NK-92 (cell line): ENCODE data around the gene MAGED4B.
"Not testable (repeated sequence)": the region's sequence is repeated elsewhere in the genome, so short reads cannot be mapped to it uniquely, and the experiment has no call there.

Source experiments
- DNase-seq: peaks from one replicate; lab custom pipeline; 2025; ENCODE audit not compliant: unreplicated experiment; lab: John Stamatoyannopoulos, UW

The MAGED4B gene, protein sequence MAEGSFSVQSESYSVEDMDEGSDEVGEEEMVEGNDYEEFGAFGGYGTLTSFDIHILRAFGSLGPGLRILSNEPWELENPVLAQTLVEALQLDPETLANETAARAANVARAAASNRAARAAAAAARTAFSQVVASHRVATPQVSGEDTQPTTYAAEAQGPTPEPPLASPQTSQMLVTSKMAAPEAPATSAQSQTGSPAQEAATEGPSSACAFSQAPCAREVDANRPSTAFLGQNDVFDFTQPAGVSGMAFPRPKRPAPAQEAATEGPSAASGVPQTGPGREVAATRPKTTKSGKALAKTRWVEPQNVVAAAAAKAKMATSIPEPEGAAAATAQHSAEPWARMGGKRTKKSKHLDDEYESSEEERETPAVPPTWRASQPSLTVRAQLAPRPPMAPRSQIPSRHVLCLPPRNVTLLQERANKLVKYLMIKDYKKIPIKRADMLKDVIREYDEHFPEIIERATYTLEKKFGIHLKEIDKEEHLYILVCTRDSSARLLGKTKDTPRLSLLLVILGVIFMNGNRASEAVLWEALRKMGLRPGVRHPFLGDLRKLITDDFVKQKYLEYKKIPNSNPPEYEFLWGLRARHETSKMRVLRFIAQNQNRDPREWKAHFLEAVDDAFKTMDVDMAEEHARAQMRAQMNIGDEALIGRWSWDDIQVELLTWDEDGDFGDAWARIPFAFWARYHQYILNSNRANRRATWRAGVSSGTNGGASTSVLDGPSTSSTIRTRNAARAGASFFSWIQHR

DNA sequence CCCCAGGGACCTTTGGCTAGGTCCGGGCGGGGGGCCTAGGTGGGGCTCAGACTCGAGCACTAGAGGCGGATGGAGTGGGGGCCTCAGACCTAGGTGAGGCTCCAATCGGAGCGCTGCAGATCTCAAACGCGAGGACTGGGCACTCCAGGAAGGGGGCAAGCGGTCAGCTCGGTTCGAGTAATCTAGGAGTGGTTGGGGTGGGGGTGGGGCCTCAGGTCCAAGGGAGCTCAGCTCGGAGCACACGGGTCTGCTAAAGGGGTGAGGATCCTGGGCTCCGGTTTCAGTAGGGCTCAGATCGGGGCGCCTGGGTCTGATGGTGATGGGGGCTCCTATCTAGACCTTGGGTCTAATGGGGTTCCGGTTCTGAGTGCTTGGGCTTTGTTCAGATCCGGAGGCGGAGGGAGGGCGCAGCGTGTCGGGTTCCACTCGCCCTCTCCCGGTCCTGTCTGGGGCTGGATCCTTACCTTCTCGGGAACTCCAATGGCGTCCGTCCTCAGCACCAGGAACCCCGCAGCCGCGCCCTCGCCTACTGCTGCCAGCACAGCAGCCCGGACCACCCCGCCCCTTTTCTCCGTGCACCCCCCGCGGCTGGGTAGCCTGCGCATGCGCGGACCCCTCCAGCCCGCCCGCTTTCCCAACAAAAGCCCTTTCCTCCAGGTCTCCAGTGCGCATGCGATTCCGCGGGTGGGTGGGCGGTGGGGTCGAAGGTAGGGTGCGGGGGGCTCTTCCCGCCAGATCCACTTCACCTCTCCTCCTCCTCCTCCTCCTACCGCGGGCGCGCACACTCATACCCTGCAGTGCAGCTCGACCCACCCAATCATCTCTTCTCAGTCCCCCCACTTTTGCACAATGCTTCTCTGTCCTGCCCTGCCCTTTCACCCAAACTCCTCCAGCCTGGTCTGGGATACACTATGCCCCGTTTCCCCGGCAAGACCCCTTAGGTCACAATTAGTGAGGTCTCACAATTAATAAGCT lies at the start of gene MAGED4B:
MAGED4B (minus strand) TSS at position 518 of the 975 bp plus-strand sequence. CDS start 1,011 bp downstream, outside the sequence.
- DNase-seq, result not testable (repeated sequence)

DNA sequence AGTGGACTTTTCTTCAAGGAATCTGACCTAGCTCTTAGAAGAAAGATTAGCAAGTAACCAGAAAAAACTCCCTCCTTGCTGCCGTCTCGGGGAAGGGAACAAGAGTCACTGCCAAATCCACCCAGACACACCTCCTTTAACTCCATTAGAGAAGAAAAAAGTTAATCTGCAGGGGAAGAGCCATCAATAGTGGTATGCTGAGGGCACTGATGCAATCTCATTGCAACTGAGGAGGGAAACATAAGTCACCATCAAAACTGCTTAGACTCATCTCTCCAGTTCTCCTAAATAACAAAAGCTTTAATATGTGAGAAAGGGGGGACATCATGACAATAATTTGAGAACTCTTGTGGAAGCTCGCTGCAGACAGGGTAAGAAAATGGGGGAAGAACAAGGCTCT lies 49.3 kb upstream of the MAGED4B start:
- DNase-seq, result no peak

DNA sequence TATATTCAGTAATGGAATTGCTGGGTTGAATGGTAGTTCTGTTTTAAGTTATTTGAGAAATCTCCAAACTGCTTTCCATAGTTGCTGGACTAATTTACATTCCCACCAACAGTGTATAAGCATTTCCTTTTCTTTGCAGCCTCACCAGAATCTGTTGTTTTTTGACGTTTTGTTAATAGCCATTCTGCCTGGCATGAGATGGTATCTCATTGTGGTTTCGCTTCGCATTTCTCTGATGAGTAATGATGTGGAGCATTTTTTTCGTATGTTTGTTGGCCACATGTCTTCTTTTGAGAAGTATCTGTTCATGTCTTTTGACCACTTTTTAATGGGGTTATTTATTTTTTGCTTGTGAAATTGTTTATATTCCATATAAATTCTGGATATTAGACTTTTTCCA lies 13.6 kb upstream of the MAGED4B start:
- DNase-seq, result no peak

DNA sequence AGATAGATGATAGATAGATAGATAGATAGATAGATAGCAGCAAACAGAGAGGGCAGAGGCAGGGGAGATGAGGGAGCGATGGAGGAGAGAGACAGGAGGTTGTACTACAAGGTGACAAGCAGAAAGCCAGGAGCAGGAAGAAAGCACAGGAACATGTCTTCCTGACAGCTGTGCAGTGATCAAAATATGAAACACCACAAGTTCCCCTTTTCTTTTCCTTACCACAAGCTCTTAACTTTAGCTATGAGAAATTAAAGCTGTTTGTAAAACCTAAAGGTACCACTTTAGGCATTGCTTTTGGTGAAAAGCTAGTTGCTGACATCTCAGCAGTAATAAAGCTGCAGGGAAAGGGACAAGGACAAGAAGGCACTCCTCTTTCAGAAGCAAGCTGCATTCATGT lies 9.1 kb upstream of the MAGED4B start:
- no peak for DNase-seq

DNA sequence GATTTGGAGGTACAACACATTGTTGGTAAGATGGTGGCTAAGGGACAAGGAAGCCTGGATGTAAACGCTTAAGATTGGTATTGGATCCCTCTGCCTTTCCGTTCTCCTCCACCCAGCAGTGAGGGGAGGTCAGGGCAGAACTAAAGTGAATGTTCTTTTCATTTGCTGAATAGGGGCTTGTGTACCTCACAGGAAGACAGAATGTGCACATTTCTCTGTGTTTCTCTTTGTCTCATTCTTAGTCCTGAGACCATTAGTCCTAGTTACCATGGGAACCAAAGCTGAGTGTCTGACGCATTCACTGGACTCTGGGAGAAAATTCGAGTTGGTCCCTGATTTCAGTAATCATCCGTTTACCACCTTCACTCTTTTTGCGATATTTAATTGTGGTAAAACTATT lies 26.7 kb downstream of the MAGED4B start:
- DNase-seq, result not testable (repeated sequence)

DNA sequence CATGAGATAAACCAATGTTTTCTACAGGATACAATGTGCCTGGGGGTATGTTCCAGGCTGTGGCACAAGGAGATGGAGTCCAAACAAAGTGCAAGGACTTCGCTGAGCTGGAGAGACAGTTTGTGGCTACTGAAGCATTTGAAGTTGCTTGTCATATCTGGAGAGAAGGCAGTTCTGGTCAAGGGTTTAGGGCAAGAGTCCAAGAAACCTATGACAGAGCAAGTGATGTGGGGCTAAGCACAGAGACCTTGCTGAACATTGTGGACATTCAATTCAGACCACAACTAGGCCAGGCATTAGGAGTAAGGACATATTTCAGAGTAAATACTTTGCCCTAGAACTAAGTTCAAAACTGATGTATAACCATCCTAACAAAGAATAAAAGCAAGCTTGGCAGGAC lies 34.8 kb downstream of the MAGED4B start:
- DNase-seq, result no peak

DNA sequence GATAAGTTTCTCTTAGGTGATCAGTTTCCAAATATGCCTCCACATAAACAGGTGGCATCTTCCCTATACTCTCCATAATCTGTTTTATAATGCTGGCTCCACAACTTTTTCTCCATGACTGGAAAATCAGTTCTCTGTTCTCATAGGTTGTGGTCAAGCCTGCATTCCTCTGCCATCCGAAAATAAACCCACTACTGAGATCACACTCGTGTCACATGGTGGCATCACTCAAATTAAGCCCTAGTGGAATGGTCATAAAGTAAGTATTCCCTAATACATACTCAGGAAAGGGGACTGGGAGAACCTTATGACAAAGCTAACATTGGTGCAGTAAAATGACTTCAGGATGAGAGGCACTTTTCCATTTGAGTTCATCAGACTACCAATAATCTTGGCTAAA lies 37.6 kb downstream of the MAGED4B start:
- no peak for DNase-seq

DNA sequence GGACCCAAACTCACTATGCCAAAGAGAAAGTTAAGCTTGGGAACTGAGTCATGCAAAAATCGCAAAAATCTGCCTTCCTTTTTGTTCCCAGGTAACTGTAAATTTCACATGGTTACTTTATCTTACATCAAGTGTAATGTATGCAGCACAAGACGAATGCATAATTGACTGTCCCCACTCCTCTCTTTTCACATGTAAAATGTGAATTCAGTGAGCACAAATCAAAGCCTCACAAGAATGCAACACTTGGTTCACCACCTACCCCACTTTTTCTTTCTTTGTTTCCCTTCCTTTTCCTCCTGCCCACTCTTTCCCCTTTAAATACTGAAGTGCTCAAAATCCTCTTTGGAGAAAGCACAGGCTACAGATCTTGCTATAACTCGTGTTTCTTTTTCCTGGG lies 53.2 kb downstream of the MAGED4B start:
- DNase-seq, result no peak
